Glomerular endothelial cell (primary cell): ENCODE results near the gene CCDC9B. TPM values are rescaled to one million over a fixed set of nuclear protein-coding genes. Genes with fewer than 3 reads are reported as not detected.

ENCODE experiments used
- DNase-seq: peaks from one replicate; pipeline ENCODE4 v3.0.0-alpha.2; 2011; ENCODE audit warnings: low read depth, low spot score; ENCODE audit errors: extremely low read depth
- total RNA-seq: library from RNA; depleted of rRNA; stranded (reverse); fragments of >200 nt; gene quantifications from 2 replicates; pipeline ENCODE4 v1.2.3, GENCODE V29; 2015

Gene CCDC9B
- total RNA-seq, 1 donor from 2014 or later: 20.0 TPM

- no peak for DNase-seq
Observed at GRCh38 chr15:40365624-40366456, 25.1 kb upstream of the CCDC9B start.

- DNase-seq: no peak
Observed at GRCh38 chr15:40365016-40365415, 24.3 kb upstream of the CCDC9B start.

GRCh38 chr15:40364251-40364650 lies 23.5 kb upstream of the CCDC9B start:
- DNase-seq: no peak

- no peak for DNase-seq
Observed at GRCh38 chr15:40363611-40364010, 22.9 kb upstream of the CCDC9B start.

GRCh38 chr15:40361640-40362039 lies 20.9 kb upstream of the CCDC9B start:
- no peak for DNase-seq

GRCh38 chr15:40360015-40360414 lies 19.3 kb upstream of the CCDC9B start:
- no peak for DNase-seq

- DNase-seq: no peak
Observed at GRCh38 chr15:40358471-40359353, 18.0 kb upstream of the CCDC9B start.

GRCh38 chr15:40357723-40358470 lies 17.2 kb upstream of the CCDC9B start, which contains the start of gene DISP2:
Gene DISP2 (plus strand): TSS chr15:40358219. CDS start chr15:40358322, 103 bp downstream.
- no peak for DNase-seq

GRCh38 chr15:40357246-40357645 lies 16.5 kb upstream of the CCDC9B start:
- DNase-seq: no peak

- no peak for DNase-seq
Observed at GRCh38 chr15:40355976-40356585, 15.3 kb upstream of the CCDC9B start.

GRCh38 chr15:40354408-40355171 lies 13.9 kb upstream of the CCDC9B start:
- no peak for DNase-seq

GRCh38 chr15:40353697-40354096 lies 13.0 kb upstream of the CCDC9B start:
- no peak for DNase-seq

- DNase-seq: no peak
Observed at GRCh38 chr15:40352281-40352901, 11.7 kb upstream of the CCDC9B start.

GRCh38 chr15:40349163-40349562 lies 8.4 kb upstream of the CCDC9B start:
- no peak for DNase-seq

- no peak for DNase-seq
Observed at GRCh38 chr15:40348474-40348870, 7.7 kb upstream of the CCDC9B start.

GRCh38 chr15:40347559-40348473 lies 7.1 kb upstream of the CCDC9B start:
- DNase-seq: no peak

- DNase-seq: no peak
Observed at GRCh38 chr15:40346579-40347558, 6.1 kb upstream of the CCDC9B start.
